Measurements from ENCODE around the gene USP9X. TPM values are rescaled to one million over a fixed set of nuclear protein-coding genes. Genes with fewer than 3 reads are reported as not detected.

USP9X gene
- total and polyA plus RNA-seq, 9 of the 15 experiments (the other 6 are each of a cell fraction or from before 2014, with no cell fraction given) = 10.9 to 47.8 (median 29.5) TPM

DNA sequence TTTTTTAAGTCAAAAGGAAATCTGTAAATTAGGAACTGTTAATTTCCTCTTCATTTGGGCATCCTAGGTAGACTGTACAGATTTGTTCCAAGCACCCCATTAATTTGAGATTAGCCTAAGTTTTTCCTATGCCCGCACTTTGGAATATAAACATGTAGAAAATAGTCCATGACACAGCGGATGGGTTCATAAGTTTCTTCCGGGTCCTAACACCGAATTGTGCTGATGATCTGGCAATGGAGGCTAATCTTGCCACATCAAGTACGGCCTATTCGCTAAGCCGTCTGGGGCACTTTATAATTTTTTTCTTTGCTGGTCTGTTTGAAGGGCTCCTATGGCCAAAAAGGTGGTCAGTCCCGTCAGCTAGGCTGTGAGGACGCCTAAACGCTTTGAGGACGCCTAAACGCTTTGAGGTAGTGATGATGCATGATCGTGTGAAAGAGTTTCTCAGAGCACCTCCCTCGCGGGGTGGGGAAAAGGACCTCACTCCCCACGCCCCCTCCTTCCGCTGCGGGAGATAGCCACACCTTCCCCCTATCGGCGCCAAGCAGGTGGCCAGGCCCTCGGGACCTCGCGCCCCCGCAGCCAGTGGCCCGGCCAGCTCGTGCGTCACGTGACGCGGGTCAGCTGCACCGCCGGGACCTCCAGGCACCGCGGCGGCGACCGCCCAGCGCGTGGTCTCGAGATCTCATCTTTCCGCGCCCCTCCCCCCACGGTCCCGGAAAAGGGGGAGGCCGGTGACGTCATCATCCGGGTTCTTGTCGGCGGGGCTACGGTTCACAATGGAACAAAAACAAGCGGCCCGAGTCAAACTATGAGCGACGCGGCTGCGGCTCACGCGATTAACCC is 977 bp upstream of the USP9X start (continued):
- TF ChIP-seq, protein P1, sequence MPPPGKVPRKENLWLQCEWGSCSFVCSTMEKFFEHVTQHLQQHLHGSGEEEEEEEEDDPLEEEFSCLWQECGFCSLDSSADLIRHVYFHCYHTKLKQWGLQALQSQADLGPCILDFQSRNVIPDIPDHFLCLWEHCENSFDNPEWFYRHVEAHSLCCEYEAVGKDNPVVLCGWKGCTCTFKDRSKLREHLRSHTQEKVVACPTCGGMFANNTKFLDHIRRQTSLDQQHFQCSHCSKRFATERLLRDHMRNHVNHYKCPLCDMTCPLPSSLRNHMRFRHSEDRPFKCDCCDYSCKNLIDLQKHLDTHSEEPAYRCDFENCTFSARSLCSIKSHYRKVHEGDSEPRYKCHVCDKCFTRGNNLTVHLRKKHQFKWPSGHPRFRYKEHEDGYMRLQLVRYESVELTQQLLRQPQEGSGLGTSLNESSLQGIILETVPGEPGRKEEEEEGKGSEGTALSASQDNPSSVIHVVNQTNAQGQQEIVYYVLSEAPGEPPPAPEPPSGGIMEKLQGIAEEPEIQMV (tag; conservative IDR thresholded peaks at IDR 0.05; ENCODE audit: low read depth) = no peak
- TF ChIP-seq PHF20 (IDR thresholded peaks at IDR 0.05; ENCODE audit: partially characterized antibody) (peak; percentile 5), CBX8 (IDR thresholded peaks at IDR 0.05; ENCODE audit: borderline replicate concordance, extremely low read depth, low read depth, low read length, poor library complexity, severe bottlenecking) (no peak), NBN (IDR thresholded peaks at IDR 0.05; ENCODE audit: low read depth) (peak; percentile 96), MYC (IDR thresholded peaks at IDR 0.05; ENCODE audit: low read depth, low read length) (peak; percentile 85), MYC (CRISPR knock-in tag; IDR thresholded peaks at IDR 0.05; ENCODE audit: borderline replicate concordance, low read depth) (no peak), FOXK2 (conservative IDR thresholded peaks at IDR 0.05 in 1 of 2, IDR thresholded peaks at IDR 0.05 in 1 of 2; ENCODE audit: low read depth in 2 of 2) (peak; percentile 75 to 84), POLR2AphosphoS2 (IDR thresholded peaks at IDR 0.05; ENCODE audit: low read length) (peak; percentile 71; the same call in 1 of the 2 replicates), PPARD (CRISPR knock-in tag; IDR thresholded peaks at IDR 0.05) (no peak), MCM7 (IDR thresholded peaks at IDR 0.05) (no peak), ETV5 (CRISPR knock-in tag; IDR thresholded peaks at IDR 0.05; ENCODE audit: low read depth) (peak; percentile 81), TCF3 (CRISPR knock-in tag; IDR thresholded peaks at IDR 0.05) (peak; percentile 97)
- TF ChIP-seq, protein P2, sequence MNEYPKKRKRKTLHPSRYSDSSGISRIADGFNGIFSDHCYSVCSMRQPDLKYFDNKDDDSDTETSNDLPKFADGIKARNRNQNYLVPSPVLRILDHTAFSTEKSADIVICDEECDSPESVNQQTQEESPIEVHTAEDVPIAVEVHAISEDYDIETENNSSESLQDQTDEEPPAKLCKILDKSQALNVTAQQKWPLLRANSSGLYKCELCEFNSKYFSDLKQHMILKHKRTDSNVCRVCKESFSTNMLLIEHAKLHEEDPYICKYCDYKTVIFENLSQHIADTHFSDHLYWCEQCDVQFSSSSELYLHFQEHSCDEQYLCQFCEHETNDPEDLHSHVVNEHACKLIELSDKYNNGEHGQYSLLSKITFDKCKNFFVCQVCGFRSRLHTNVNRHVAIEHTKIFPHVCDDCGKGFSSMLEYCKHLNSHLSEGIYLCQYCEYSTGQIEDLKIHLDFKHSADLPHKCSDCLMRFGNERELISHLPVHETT (CRISPR knock-in tag; conservative IDR thresholded peaks at IDR 0.05 in 1 of 2, IDR thresholded peaks at IDR 0.05 in 1 of 2) = peak in 1 of 2 experiments; percentile 91; a peak in 2 of 4 replicates
- TF ChIP-seq, protein P3, sequence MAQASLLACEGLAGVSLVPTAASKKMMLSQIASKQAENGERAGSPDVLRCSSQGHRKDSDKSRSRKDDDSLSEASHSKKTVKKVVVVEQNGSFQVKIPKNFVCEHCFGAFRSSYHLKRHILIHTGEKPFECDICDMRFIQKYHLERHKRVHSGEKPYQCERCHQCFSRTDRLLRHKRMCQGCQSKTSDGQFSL (CRISPR knock-in tag; IDR thresholded peaks at IDR 0.05) = peak; percentile 70
- TF ChIP-seq, protein P3 (tag; IDR thresholded peaks at IDR 0.05) = peak in 1 of 2 experiments; percentile 34; a peak in 1 of 4 replicates
